GM18526 (cell line): Measurements from ENCODE around the gene ZBTB9.

Experiments used
- POLR2A ChIP-seq: IDR thresholded peaks from 3 replicates; pipeline ENCODE4 v1.6.1; 2011; ENCODE audit not compliant: insufficient read length; ENCODE audit errors: extremely low read depth

Gene ZBTB9

GRCh38 chr6:33466075-33466735 is 11.8 kb downstream of the ZBTB9 start:
- TF ChIP-seq POLR2A, result no peak

GRCh38 chr6:33467091-33467490 is 12.7 kb downstream of the ZBTB9 start:
- TF ChIP-seq POLR2A, result no peak

GRCh38 chr6:33469661-33470060 is 15.3 kb downstream of the ZBTB9 start:
- no peak for TF ChIP-seq POLR2A

- TF ChIP-seq POLR2A, result no peak
Observed at GRCh38 chr6:33477864-33478263, 23.5 kb downstream of the ZBTB9 start.

GRCh38 chr6:33481192-33481591 is 26.8 kb downstream of the ZBTB9 start:
- TF ChIP-seq POLR2A, result no peak

GRCh38 chr6:33483678-33484077 is 29.3 kb downstream of the ZBTB9 start:
- no peak for TF ChIP-seq POLR2A

- TF ChIP-seq POLR2A, result no peak
Observed at GRCh38 chr6:33488339-33488738, 34.0 kb downstream of the ZBTB9 start.

GRCh38 chr6:33490198-33490597 is 35.8 kb downstream of the ZBTB9 start:
- no peak for TF ChIP-seq POLR2A

GRCh38 chr6:33490621-33491020 is 36.2 kb downstream of the ZBTB9 start:
- TF ChIP-seq POLR2A, result no peak

GRCh38 chr6:33492093-33492492 is 37.7 kb downstream of the ZBTB9 start:
- no peak for TF ChIP-seq POLR2A

GRCh38 chr6:33497157-33497556 is 42.8 kb downstream of the ZBTB9 start:
- TF ChIP-seq POLR2A, result no peak

- no peak for TF ChIP-seq POLR2A
Observed at GRCh38 chr6:33502486-33502885, 48.1 kb downstream of the ZBTB9 start.

GRCh38 chr6:33504486-33504885 is 50.1 kb downstream of the ZBTB9 start:
- no peak for TF ChIP-seq POLR2A

GRCh38 chr6:33505548-33506370 is 51.4 kb downstream of the ZBTB9 start:
- no peak for TF ChIP-seq POLR2A
